HEK293T (cell line): ENCODE measurements around the gene ATG9A.

ENCODE experiments used
- FOXK2 ChIP-seq: fragments of 450-650 bp; IDR thresholded peaks from 2 replicates; pipeline ENCODE4 v1.6.1; 2016; ENCODE audit warnings: mild to moderate bottlenecking
- FOXM1 ChIP-seq: fragments of 450-650 bp; IDR thresholded peaks from 2 replicates; pipeline ENCODE4 v1.6.1; 2017; ENCODE audit warnings: mild to moderate bottlenecking, borderline replicate concordance
- LEF1 ChIP-seq: fragments of 450-650 bp; IDR thresholded peaks from 2 replicates; pipeline ENCODE4 v1.6.1; 2017; ENCODE audit warnings: mild to moderate bottlenecking, borderline replicate concordance
- NFRKB ChIP-seq: fragments of 450-650 bp; IDR thresholded peaks from 2 replicates; pipeline ENCODE4 v1.6.1; 2016; ENCODE audit warnings: mild to moderate bottlenecking, moderate library complexity
- PKNOX1 ChIP-seq: fragments of 450-650 bp; IDR thresholded peaks from 2 replicates; pipeline ENCODE4 v1.6.1; 2016
- SP1 ChIP-seq: fragments of 450-650 bp; IDR thresholded peaks from 2 replicates; pipeline ENCODE4 v1.6.1; 2017

GRCh38 chr2:219206328-219207133, 22.9 kb downstream of the ATG9A start, which contains the start of gene ZFAND2B:
- TF ChIP-seq PKNOX1 (peak; percentile 32; the same call in 1 of the 2 replicates), FOXK2 (no peak), NFRKB (no peak), LEF1 (no peak), FOXM1 (no peak), SP1 (no peak)
